Spleen (tissue), 11 donors: ENCODE data around the gene KDM4B. TPM values are rescaled to one million over a fixed set of nuclear protein-coding genes. Genes with fewer than 3 reads are reported as not detected.

Experiments
- DNase-seq: peaks from one replicate; pipeline ENCODE4 v3.0.0-alpha.2; 2020
- H3K27ac ChIP-seq, 8 donors: fragments of 200-600 bp; sonication (generic) in 7 of 8; 1 replicate in 4 of 8; 2 replicates in 4 of 8; pipeline versions ENCODE4 v1.5.0 to v1.8.0; 2016 to 2021; ENCODE audit warnings: inconsistent platforms in 4 of 8, mild to moderate bottlenecking in 4 of 8, moderate library complexity in 1 of 8
- H3K27me3 ChIP-seq, 7 donors: fragments of 200-600 bp; sonication (generic) in 6 of 7; replicated peaks in 1 of 7; 1 replicate in 4 of 7; 2 replicates in 3 of 7; pipeline versions ENCODE4 v1.5.0 to v1.8.0; 2016 to 2021; ENCODE audit warnings: inconsistent platforms in 3 of 7, mild to moderate bottlenecking in 1 of 7
- H3K36me3 ChIP-seq, 6 donors: fragments of 200-600 bp; sonication (generic) in 5 of 6; 1 replicate in 4 of 6; 2 replicates in 2 of 6; pipeline versions ENCODE4 v1.5.0 to v1.8.0; 2016 to 2021; ENCODE audit warnings: inconsistent platforms in 2 of 6
- H3K4me1 ChIP-seq, 6 donors: fragments of 200-600 bp; sonication (generic) in 5 of 6; 1 replicate in 3 of 6; 2 replicates in 3 of 6; pipeline versions ENCODE4 v1.5.0 to v1.8.0; 2016 to 2021; ENCODE audit warnings: inconsistent platforms in 3 of 6
- H3K4me3 ChIP-seq, 8 donors: fragments of 200-600 bp; sonication (generic) in 7 of 8; 1 replicate in 4 of 8; 2 replicates in 4 of 8; pipeline versions ENCODE4 v1.5.0 to v1.8.0; 2016 to 2021; ENCODE audit warnings: inconsistent platforms in 4 of 8, mild to moderate bottlenecking in 4 of 8, moderate library complexity in 2 of 8
- H3K9me3 ChIP-seq, 8 donors: fragments of 200-600 bp; sonication (generic) in 7 of 8; 1 replicate in 4 of 8; 2 replicates in 4 of 8; pipeline versions ENCODE4 v1.5.0 to v1.8.0; 2016 to 2021; ENCODE audit warnings: inconsistent platforms in 4 of 8
- CTCF ChIP-seq, 11 experiments: fragments of 200-600 bp in 7 of 11; fragments of 450-650 bp in 4 of 11; sonication (generic) in 4 of 11; IDR thresholded peaks in 8 of 11; conservative IDR thresholded peaks in 3 of 11; 1 replicate in 7 of 11; 2 replicates in 4 of 11; pipeline versions ENCODE4 v1.4.0 to v1.8.0; 2016 to 2021; ENCODE audit warnings: antibody characterized with exemption in 11 of 11, inconsistent platforms in 4 of 11, mild to moderate bottlenecking in 1 of 11
- POLR2A ChIP-seq, 3 donors: fragments of 450-650 bp; IDR thresholded peaks; one replicate each; pipeline ENCODE4 v1.5.1; 2017; ENCODE audit warnings: antibody characterized with exemption in 3 of 3, mild to moderate bottlenecking in 1 of 3
- POLR2AphosphoS5 ChIP-seq, 3 donors: sonication (generic); formaldehyde crosslinking; IDR thresholded peaks; one replicate each; pipeline ENCODE4 v1.5.1; 2017; ENCODE audit warnings: antibody characterized with exemption in 3 of 3
- WGBS, 5 donors: extraction: QIAGEN DNeasy Blood & Tissue Kit in 3 of 5; methylation state at CpG; one replicate each; pipeline versions ENCODE4 v1.1.5 to v1.1.7; 2013 to 2018; 5-methylcytosine and 5-hydroxymethylcytosine counted together
- intact Hi-C: fragments of 100-400 bp; cut with DNase I; formaldehyde crosslinking; loops from one replicate; pipeline ENCODE4 v1.15.0; 2023; ENCODE audit warnings: low total_unique reads
- polyA plus RNA-seq, 3 donors: library from polyadenylated mRNA; stranded (reverse); fragments of 200-250 nt; gene quantifications; one replicate each; pipeline ENCODE4 v1.2.1, GENCODE V29; 2013
- total RNA-seq, 7 donors: library from RNA; depleted of rRNA in 3 of 7; stranded (reverse); fragments of >200 nt in 3 of 7; fragmentation: NEBNext Ultra II Directional in 4 of 7; extraction: Animal tissue kit (Norgen Biotek cat#: 25700) in 4 of 7; gene quantifications; one replicate each; pipeline versions ENCODE4 v1.1.0 to v1.2.1, GENCODE V29; 2016 to 2021
- donor health status: healthy with polysubstance abuse.
- donor health status: DM: no; HTN: no; CAD: no; lungs with moderate emphysema.
- donor health status: DM: no; HTN: no; CAD: no.
- donor health status: Bipolar disorder and iron deficiency.
- donor health status: healthy.
- donor health status: DM: no; HTN: no; CAD: no.
- donor health status: DM: yes; HTN: yes; CAD: no.

Gene KDM4B
- total and polyA plus RNA-seq, 10 donors, result 18.3 to 80.5 (median 52.4) TPM

DNA sequence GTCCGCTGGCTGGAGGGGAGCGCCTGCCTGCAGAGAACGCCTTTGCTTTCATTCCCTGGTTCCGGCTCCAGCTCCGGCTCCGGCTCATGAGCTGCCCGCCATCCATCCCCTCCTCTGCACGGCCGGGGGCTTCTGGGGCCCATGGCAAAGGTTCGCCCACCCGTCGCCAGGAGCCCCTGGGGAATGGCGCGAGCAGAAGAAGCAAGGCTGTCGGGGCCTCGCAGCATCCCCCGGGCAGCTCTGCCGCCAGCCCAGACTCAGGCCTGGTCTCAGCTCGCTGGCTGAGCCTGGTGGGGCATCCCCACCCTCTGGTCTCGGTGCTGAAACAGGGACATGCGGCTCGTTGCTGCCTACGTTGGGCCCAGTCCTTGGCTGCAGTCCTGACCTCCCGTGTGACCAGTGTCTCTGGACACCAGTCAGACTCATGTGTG lies 96.8 kb downstream of the KDM4B start:
- peaks cover 3 to 22% (median 18%) of the 10 kb centered on the region in 8 donors for H3K9me3 ChIP-seq
- DNase-seq, result no peak
- 94 to 96% (median 95%) methylated on average over 12 to 24 of the region's 24 CpGs for WGBS, 5 donors
- no peaks in the 10 kb centered on the region for H3K27me3 ChIP-seq
- H3K36me3 ChIP-seq, result peaks cover 0 to 100% (median 28%) of the 10 kb centered on the region in 6 donors
- H3K4me3 ChIP-seq, result no peak overlapping the region
- peaks cover 0 to 4% (median 1%) of the 10 kb centered on the region in 6 donors for H3K4me1 ChIP-seq
- no peak for TF ChIP-seq POLR2A (IDR thresholded peaks at IDR 0.05)
- peak in 1 of 3 donors; percentile 46 for TF ChIP-seq POLR2AphosphoS5 (IDR thresholded peaks at IDR 0.05)
- no peak for TF ChIP-seq CTCF (IDR thresholded peaks at IDR 0.05 in 8 of 11, conservative IDR thresholded peaks at IDR 0.05 in 3 of 11)
- intact Hi-C loops, result no loop called here
- H3K27ac ChIP-seq, result no peak overlapping the region

- Histone ChIP-seq H3K27ac (no peak overlapping the region), H3K4me1 (peaks cover 0 to 14% (median 7%) of the 10 kb centered on the region in 6 donors), H3K9me3 (peaks cover 3 to 17% (median 15%) of the 10 kb centered on the region in 8 donors), H3K4me3 (no peak overlapping the region), H3K27me3 (no peaks in the 10 kb centered on the region), H3K36me3 (peaks cover 0 to 100% (median 30%) of the 10 kb centered on the region in 6 donors)
- 92 to 98% (median 96%) methylated on average over 9 to 14 of the region's 14 CpGs for WGBS, 5 donors
- intact Hi-C loops, result no loop called here
- TF ChIP-seq POLR2A (IDR thresholded peaks at IDR 0.05) (no peak), POLR2AphosphoS5 (IDR thresholded peaks at IDR 0.05) (peak in 1 of 3 donors; percentile 3), CTCF (IDR thresholded peaks at IDR 0.05 in 8 of 11, conservative IDR thresholded peaks at IDR 0.05 in 3 of 11) (no peak)
- DNase-seq, result no peak
Observed at GRCh38 chr19:5066768-5067167, 97.9 kb downstream of the KDM4B start.

GRCh38 chr19:5067678-5068077 lies 98.8 kb downstream of the KDM4B start:
- intact Hi-C loops, result no loop called here
- H3K27ac ChIP-seq, result no peak overlapping the region
- H3K9me3 ChIP-seq, result peaks cover 3 to 8% (median 6%) of the 10 kb centered on the region in 8 donors
- WGBS, 5 donors, result 80 to 89% (median 86%) methylated on average over 12 of the region's 12 CpGs
- H3K4me1 ChIP-seq, result peaks cover 0 to 24% (median 10%) of the 10 kb centered on the region in 6 donors
- no peak overlapping the region for H3K4me3 ChIP-seq
- H3K36me3 ChIP-seq, result peaks cover 0 to 100% (median 24%) of the 10 kb centered on the region in 6 donors
- H3K27me3 ChIP-seq, result no peaks in the 10 kb centered on the region
- DNase-seq, result no peak
- TF ChIP-seq CTCF (IDR thresholded peaks at IDR 0.05 in 8 of 11, conservative IDR thresholded peaks at IDR 0.05 in 3 of 11) (no peak), POLR2A (IDR thresholded peaks at IDR 0.05) (no peak), POLR2AphosphoS5 (IDR thresholded peaks at IDR 0.05) (no peak)

GRCh38 chr19:5068233-5069072 lies 99.5 kb downstream of the KDM4B start:
- H3K9me3 ChIP-seq, result no peaks in the 10 kb centered on the region
- no peak overlapping the region for H3K27ac ChIP-seq
- intact Hi-C loops, result no loop called here
- no peaks in the 10 kb centered on the region for H3K27me3 ChIP-seq
- peaks cover 0 to 100% (median 23%) of the 10 kb centered on the region in 6 donors for H3K36me3 ChIP-seq
- H3K4me1 ChIP-seq, result peaks cover 0 to 31% (median 11%) of the 10 kb centered on the region in 6 donors
- TF ChIP-seq CTCF (IDR thresholded peaks at IDR 0.05 in 8 of 11, conservative IDR thresholded peaks at IDR 0.05 in 3 of 11), result no peak
- peak in 1 of 3 donors; percentile 14 for TF ChIP-seq POLR2AphosphoS5 (IDR thresholded peaks at IDR 0.05)
- 89 to 94% (median 92%) methylated on average over 39 of the region's 39 CpGs for WGBS, 5 donors
- no peak for DNase-seq
- no peak overlapping the region for H3K4me3 ChIP-seq
